Measurements from ENCODE around the gene PCBD1. TPM values are rescaled to one million over a fixed set of nuclear protein-coding genes. Genes with fewer than 3 reads are reported as not detected.
A peak's percentile ranks its signal among the peaks of the same experiment; 100 is the strongest.

The PCBD1 gene
- total RNA-seq, 1 experiment from 2014 or later: 22.2 TPM

- no peak for DNase-seq (ENCODE audit: low spot score)
Measured at GRCh38 chr10:70917635-70918034, 29.3 kb upstream of the PCBD1 start.

GRCh38 chr10:70917226-70917625, 28.9 kb upstream of the PCBD1 start:
- DNase-seq (ENCODE audit: low spot score): no peak

GRCh38 chr10:70916241-70916640, 27.9 kb upstream of the PCBD1 start:
- no peak for DNase-seq (ENCODE audit: low spot score)

GRCh38 chr10:70915806-70916205, 27.4 kb upstream of the PCBD1 start:
- DNase-seq (ENCODE audit: low spot score): no peak

- DNase-seq (ENCODE audit: low spot score): no peak
Measured at GRCh38 chr10:70915206-70915605, 26.8 kb upstream of the PCBD1 start.

GRCh38 chr10:70914316-70914864, 26.0 kb upstream of the PCBD1 start:
- no peak for DNase-seq (ENCODE audit: low spot score)

GRCh38 chr10:70913893-70914240, 25.5 kb upstream of the PCBD1 start:
- no peak for DNase-seq (ENCODE audit: low spot score)

- no peak for DNase-seq (ENCODE audit: low spot score)
Measured at GRCh38 chr10:70913191-70913892, 25.0 kb upstream of the PCBD1 start.

- no peak for DNase-seq (ENCODE audit: low spot score)
Measured at GRCh38 chr10:70912556-70912955, 24.2 kb upstream of the PCBD1 start.

- no peak for DNase-seq (ENCODE audit: low spot score)
Measured at GRCh38 chr10:70911386-70911785, 23.0 kb upstream of the PCBD1 start.

GRCh38 chr10:70910486-70911341, 22.3 kb upstream of the PCBD1 start:
- no peak for DNase-seq (ENCODE audit: low spot score)

GRCh38 chr10:70909326-70909935, 21.1 kb upstream of the PCBD1 start:
- DNase-seq (ENCODE audit: low spot score): no peak

- no peak for DNase-seq (ENCODE audit: low spot score)
Measured at GRCh38 chr10:70908406-70909296, 20.3 kb upstream of the PCBD1 start.

GRCh38 chr10:70907637-70908405, 19.5 kb upstream of the PCBD1 start:
- DNase-seq (ENCODE audit: low spot score): no peak

- DNase-seq (ENCODE audit: low spot score): no peak
Measured at GRCh38 chr10:70906953-70907636, 18.7 kb upstream of the PCBD1 start.

GRCh38 chr10:70906031-70906783, 17.8 kb upstream of the PCBD1 start:
- DNase-seq (ENCODE audit: low spot score): no peak

- DNase-seq (ENCODE audit: low spot score): no peak
Measured at GRCh38 chr10:70905071-70906021, 17.0 kb upstream of the PCBD1 start.

- DNase-seq (ENCODE audit: low spot score): peak; percentile 45
Measured at GRCh38 chr10:70903262-70903921, 15.0 kb upstream of the PCBD1 start.

All from H4 (cell line).